Right lung (tissue), 5 donors: ENCODE measurements around the gene AMOTL1. TPM values are rescaled to one million over a fixed set of nuclear protein-coding genes. Genes with fewer than 3 reads are reported as not detected.

Experiments
- DNase-seq, 2 donors: peaks; one replicate each; pipeline ENCODE4 v3.0.0-alpha.2; 2013
- polyA plus RNA-seq, 5 donors: library from polyadenylated mRNA; unstranded; fragments of 120-200 nt; gene quantifications; one replicate each; pipeline versions ENCODE4 v1.2.1 to v1.2.3, GENCODE V29; 2013; ENCODE audit warnings: inconsistent platforms in 1 of 5, low replicate concordance in 1 of 5; ENCODE audit not compliant: insufficient read length in 5 of 5, insufficient read depth in 1 of 5

Gene AMOTL1
- polyA plus RNA-seq, 5 donors: 41.5 to 61.2 (median 52.6) TPM

DNA sequence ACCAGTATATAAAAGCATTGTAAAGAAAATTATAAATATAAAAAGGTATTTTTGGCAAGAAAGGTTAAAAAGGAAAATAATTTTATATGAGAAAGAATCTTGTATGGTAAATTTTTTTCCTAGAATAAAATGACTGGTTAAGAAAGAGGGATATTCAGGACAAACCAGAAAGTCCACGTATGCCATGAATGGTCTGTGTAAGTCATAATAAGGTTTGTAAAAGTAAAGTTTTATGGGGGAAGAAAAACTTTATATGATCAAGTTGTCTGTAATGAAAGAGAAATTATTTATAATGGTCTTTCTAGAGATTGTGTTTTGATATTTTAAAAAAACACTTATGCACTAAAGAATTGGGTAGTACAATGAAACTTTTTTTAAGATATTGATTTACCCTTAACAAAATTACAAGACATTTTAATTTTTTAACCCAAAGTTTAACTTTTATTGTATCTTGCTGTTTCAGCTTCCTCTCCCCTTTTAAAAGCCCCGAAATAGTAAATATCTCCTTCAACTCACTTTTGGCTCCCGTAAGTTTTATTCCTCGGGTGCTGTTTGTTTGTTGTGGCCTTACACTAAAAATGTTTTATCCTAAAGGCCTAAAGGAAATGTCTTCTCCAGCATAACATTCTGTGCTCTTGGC lies 47.7 kb downstream of the AMOTL1 start:
- DNase-seq: no peak

- no peak for DNase-seq
Observed at GRCh38 chr11:94820480-94820879, 52.3 kb downstream of the AMOTL1 start.

GRCh38 chr11:94821439-94821838 lies 53.3 kb downstream of the AMOTL1 start:
- DNase-seq: no peak

GRCh38 chr11:94822080-94822479 lies 53.9 kb downstream of the AMOTL1 start:
- no peak for DNase-seq

DNA sequence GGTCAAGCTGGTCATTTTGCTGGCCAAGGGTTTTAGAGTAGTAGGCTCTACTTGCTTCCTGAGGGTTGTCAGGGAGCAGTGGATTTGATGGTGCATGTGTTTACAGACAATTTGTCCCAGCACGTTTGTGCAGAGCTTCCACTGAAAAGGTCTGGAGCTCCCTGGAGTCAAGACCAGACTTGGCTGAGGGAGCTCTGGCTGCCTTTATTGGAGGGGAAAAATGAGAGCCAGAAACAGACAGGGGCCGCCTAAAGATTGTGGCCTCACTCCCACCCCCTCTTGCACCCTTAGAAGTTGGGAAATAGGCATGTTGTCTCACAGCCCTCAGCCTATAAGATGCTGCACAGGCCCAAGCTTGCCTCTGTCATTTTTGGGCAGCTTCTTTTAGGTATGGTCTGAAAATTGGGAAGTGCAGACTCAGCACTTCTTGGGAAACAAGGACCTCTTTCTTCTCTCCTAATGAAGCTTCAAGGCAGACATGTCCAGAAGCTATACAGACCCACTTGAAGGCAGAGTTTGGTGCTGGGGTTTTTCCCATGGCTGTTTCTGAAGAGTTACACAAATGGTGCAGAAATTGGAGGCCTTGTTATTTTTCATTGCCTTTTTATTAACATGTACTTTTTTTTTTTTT lies 55.1 kb downstream of the AMOTL1 start:
- no peak for DNase-seq

DNA sequence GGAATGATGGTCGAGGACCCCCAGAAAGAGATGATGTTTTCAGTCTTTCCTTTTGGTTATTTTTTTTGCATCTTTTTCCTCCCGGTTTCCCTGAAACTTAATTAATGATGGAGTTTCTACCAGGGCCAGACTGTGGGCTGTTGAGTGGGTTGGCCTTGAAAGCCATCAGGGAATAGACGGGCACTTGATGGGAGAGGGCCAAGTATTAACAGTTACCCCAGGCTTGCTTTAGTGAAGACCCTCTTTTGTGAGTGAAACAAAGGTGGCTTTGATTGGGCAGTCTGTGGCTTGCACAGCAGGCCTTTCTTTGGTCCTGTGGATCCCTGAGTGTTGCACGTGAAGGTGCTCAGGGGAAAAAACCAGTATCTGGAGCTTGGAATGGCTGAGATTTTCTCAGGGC lies 56.9 kb downstream of the AMOTL1 start:
- no peak for DNase-seq

DNA sequence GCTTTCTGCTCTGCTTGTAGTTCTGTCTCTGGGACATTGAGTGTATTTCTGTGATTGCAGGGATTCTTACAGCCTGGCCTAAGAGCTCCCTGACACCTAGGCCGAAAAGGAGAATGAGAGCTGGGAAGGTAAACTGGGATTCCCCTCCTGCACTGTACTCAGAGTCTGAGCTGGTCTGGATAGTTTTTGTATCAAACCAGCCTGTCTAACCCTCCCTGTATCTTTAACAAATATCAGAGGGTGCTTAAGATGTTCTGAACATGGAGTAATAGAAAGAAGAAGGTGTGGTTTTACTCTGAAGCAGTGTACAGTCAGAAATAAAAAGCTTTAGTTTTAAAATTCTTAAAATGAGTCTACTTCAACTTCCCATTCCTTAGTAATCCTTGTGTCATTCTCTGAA lies 57.3 kb downstream of the AMOTL1 start:
- DNase-seq: no peak

DNA sequence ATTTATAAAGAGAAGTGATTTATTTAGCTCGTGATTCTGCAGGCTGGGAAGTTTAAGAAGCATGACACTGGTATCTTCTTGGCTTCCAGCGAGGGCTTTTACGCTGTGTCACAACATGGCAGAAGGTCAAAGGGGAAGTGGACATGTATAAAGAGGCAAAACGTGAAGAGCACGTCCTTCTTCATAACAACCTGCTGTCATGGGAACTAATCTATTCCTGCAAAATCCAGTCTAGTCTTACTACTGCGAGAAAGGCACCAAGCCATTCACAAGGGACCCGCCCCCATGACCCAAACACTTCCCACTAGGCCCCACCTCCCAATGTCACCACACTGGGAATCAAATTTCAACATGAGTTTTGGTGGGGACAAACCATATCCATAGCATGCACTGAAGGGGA lies 58.3 kb downstream of the AMOTL1 start:
- no peak for DNase-seq

DNA sequence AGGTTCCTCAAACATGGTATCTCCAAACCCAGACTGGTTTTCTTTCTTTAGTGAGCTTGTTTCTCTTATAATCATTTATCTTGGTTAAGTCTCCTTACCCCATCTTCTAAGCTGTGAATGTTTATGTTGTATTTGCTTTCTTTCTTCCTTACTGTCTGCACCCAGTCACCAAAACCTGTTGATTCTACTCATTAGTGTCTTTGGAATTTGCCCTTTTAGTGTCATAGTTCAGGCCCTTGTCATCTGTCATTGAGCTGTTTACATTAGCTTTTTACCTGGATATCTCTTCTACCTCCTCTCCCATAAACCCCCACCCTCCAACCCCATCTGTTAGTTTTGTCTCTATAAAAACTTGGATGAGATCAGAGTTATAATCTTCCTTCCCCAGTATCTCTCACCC lies 59.9 kb downstream of the AMOTL1 start:
- no peak for DNase-seq

DNA sequence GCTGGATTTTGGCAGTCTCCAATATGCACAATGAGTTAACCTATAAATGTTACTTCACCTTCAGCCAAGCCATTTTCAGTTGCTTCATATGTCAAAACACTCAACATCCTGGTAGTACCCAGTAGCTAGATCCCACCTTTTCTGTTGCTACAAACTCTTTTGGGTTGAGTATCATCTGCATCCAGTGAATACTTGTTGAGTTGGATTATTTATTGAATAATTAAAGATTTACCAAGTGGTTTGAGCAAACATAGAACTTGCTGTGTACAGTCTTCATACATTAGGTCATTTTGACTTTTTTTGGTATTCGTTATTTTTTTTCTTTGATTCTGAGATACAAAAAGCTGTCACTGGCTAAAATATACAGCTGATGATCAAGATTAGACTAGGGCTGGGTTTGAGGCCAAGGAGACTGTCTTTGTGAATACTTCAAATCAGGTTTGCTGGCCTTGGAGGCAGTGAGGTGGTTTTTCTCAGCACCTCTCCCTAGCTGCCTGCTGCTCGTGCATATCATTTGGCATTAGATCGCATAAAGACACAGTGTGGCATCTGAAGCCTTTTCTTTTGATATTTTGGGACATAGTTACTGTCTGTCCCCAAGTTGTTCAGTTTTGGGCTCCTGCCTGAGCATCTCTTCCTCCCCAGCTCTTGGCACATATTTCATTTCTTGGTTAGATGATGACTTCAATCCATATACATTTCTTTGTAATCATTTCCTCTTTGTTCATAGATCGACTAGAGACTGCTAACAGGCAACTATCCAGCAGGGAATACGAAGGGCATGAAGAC lies 62.8 kb downstream of the AMOTL1 start:
- no peak for DNase-seq

DNA sequence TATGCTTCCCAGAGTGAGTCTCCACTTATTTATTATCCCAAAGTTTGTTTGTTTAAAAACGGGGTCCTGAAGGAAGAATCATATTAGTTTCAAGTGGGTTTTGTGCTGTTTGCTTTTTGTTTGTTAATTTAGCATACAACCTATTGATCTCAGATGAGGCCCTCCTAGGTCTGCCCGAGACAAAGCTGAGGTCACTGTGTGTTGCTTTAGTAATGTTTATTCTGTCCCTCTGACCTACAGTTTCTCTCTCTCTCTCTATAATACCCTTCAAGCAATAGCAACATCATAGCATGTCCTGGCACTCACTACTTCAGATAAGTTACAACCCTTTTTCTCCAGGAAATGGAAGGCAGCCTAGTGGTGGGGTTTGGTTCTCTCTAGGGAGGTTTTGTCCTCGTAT lies 63.4 kb downstream of the AMOTL1 start:
- DNase-seq: no peak

DNA sequence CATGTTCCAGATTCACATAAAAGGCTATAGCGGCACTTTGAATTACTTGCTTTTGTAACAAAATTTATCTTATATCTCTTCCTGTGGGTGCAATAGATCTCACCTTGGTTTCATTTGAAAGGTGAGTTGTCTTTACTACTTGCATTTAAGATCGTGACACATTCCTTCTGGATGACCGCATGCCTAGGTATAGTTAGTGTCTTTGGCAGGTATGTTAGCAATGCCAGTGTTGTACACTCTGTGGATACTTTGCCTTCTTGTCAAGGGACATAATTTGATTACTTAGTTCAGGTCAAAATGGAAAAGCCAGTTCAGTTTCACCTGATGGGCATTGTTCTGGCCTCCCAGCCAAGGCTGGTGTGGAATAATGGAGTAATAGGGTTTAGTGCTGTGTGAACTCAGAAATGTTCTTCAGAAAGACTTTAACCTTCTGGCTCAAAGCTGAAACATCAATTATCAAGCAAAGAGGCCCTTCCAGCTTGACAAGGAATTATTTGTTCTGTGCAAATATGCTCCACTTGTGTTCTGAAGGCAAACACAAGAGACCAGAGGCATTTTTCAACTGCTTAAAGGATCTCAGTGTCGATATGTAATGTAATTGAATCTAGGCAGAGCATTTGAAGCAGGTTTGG lies 64.6 kb downstream of the AMOTL1 start:
- peak in 1 of 2 donors; percentile 18 for DNase-seq

DNA sequence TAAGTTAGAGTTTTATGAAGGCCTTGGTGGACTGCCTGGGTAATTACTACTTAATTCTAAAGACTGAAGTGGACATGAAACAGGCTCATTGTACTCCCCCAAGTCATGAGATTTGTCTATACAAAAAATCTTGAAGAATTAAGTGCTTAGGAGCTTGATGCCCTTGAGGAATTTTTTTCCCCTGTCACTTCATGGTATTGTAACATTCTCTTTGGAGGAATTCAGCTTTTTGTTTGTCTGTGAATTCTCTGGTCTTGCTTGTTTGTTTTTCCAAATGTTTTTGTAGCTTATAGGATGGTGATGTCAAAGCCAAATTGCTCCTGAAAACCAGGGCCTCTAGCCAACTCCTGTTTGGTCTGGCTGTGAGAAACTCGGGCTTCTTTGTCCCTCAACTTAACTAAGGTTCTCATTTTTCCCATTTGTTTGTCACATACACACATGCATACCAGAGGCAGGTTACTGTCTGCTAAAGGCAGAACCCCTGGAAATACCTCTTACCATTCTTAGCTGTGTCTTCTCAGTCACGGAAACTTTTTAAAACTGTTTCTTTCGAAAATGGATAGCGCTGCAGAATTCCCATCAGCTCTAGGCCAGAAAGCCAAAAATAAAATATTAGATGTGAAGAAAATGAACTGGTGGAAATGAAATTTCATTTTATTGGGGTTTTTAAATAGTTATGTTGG lies 66.9 kb downstream of the AMOTL1 start:
- peak; percentile 79 to 87 for DNase-seq

- DNase-seq: no peak
Observed at GRCh38 chr11:94835594-94835927, 67.4 kb downstream of the AMOTL1 start.

- DNase-seq: no peak
Observed at GRCh38 chr11:94837317-94837716, 69.2 kb downstream of the AMOTL1 start.

GRCh38 chr11:94838027-94838731 lies 70.0 kb downstream of the AMOTL1 start:
- no peak for DNase-seq

DNA sequence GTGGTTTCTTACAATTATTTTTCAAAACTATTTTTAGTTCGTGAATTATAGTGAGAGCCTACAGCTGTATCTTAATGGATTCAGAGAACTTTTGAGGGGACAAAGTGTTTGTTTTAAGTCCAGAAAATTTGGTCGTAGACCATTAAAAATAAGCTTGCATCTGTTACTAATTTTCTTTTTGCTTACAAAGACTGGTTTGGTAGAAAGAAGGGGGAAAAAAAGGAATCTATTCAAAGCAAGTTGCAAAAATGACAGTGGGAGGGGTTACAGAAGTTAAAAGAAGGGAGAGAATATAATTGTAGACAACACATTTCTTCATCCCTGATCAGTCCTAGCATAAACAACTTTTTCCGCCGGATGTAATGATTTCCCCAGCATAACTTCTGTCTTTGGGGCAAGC lies 72.1 kb downstream of the AMOTL1 start:
- peak in 1 of 2 donors; percentile 12 for DNase-seq

- no peak for DNase-seq
Observed at GRCh38 chr11:94844031-94844430, 75.9 kb downstream of the AMOTL1 start.

- DNase-seq: no peak
Observed at GRCh38 chr11:94845622-94846021, 77.5 kb downstream of the AMOTL1 start.

DNA sequence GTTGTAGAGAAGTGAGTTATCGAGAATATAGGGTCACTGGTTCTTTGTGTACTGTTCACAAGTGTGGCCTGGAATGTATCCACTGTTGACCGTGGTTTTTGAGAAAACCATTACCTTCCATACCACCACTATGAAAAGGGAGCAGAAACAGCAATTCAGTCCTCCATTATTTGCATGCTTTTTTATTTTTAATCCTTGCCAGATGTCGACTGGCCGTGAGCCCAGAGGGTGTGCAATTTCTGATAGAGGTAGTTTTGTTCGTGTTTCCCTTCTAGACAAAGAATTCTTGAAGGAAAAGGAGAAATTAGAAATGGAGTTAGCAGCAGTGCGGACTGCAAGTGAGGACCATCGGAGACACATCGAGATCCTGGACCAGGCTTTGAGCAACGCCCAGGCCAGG lies 81.7 kb downstream of the AMOTL1 start:
- no peak for DNase-seq

- no peak for DNase-seq
Observed at GRCh38 chr11:94851864-94852636, 83.9 kb downstream of the AMOTL1 start.
